Stimulated activated CD4-positive, alpha-beta T cell treated with anti-CD3 and anti-CD28 coated beads, Interleukin-12 subunit alpha, Interleukin-12 subunit beta, amount 100 ng/mL, for 48 hours (primary cell): ENCODE results near the gene USP43.

ENCODE experiments used
- DNase-seq, 3 donors: peaks; one replicate each; pipeline ENCODE4 v3.0.0-alpha.2; 2020; ENCODE audit warnings: low read depth in 2 of 3, low spot score in 1 of 3

The USP43 gene

GRCh38 chr17:9702914-9703780 lies 57.8 kb downstream of the USP43 start:
- DNase-seq = no peak

GRCh38 chr17:9703781-9704082 lies 58.4 kb downstream of the USP43 start:
- no peak for DNase-seq

- no peak for DNase-seq
Measured at GRCh38 chr17:9705745-9706144, 60.4 kb downstream of the USP43 start.

- no peak for DNase-seq
Measured at GRCh38 chr17:9707948-9708347, 62.6 kb downstream of the USP43 start.

- no peak for DNase-seq
Measured at GRCh38 chr17:9714801-9715200, 69.5 kb downstream of the USP43 start.

DNA sequence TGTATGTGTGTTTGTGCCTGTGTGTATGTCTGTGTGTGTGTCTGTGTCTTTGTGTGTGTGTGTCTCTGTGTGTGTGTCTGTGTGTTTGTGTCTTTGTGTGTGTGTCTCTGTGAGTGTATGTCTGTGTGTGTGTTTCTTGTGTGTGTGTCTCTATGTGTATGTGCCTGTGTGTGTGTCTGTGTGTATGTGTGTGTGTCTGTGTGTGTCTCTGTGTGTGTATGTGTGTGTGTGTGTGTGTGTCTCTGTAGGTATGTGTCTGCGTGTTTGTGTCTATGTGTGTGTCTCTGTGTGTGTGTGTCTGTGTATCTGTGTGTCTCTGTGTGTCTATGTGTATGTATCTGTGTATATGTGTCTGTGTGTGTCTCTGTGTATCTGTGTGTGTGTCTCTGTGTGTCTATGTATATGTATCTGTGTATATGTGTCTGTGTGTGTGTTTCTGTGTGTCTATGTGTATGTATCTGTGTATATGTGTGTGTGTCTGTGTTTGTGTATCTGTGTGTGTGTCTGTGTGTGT lies 70.2 kb downstream of the USP43 start:
- no peak for DNase-seq

DNA sequence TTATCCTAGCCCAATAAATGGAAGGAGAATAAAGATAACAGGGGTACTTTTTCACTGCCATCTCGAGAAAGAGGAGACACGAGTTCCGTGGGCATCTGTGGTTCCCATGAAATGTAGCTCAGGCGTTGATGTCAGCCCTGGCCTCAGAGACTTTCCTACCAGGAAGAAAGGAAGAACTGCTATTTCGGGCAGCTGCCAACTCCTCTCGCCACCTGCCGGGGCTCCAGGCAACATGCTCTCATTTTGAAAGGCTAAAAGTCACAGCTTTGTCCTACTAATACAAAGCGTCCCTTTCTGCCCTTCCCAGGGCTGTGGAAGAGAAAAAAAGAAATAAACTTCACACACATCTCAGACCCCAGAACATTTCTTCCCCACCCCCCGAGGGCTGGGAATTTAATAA lies 80.3 kb downstream of the USP43 start:
- DNase-seq = no peak

GRCh38 chr17:9726291-9726690 lies 81.0 kb downstream of the USP43 start:
- no peak for DNase-seq

- DNase-seq = no peak
Measured at GRCh38 chr17:9728005-9728404, 82.7 kb downstream of the USP43 start.

- DNase-seq = no peak
Measured at GRCh38 chr17:9728564-9728963, 83.2 kb downstream of the USP43 start.

GRCh38 chr17:9729034-9729650 lies 83.8 kb downstream of the USP43 start:
- peak in 1 of 3 donors; percentile 20 for DNase-seq

DNA sequence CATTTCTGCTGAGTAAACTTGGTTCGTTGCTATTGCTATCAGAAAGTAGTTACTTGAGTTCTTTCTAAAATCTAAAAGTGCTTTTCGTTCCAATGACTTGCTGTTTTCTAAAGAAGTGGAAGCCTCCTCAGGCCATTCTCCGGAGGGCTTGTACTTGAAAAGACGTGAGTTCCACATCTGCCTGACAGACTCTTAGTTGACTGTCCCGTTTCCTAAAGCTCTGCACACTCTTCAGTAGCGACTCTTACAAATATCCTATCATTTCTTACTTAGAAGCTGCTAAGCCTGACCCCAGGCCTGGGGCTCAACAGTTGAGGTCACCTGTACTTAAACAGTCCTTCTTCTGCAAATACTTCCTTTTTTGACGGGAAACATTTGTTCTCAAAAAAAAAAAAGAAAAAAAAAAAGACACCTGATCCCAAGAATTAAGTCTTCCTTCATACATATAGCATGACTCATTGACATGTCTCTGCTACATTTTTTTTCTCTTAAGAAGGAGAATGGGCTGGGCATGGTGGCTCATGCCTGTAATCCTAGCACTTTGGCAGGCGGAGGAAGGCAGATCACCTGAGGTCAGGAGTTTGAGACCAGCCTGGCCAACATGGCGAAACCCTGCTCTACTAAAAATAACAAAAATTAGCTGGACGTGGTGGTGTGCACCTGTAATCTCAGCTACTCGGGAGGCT lies 84.6 kb downstream of the USP43 start:
- DNase-seq = no peak

- no peak for DNase-seq
Measured at GRCh38 chr17:9750524-9750923, 105.2 kb downstream of the USP43 start.

- no peak for DNase-seq
Measured at GRCh38 chr17:9755083-9755482, 109.8 kb downstream of the USP43 start.

DNA sequence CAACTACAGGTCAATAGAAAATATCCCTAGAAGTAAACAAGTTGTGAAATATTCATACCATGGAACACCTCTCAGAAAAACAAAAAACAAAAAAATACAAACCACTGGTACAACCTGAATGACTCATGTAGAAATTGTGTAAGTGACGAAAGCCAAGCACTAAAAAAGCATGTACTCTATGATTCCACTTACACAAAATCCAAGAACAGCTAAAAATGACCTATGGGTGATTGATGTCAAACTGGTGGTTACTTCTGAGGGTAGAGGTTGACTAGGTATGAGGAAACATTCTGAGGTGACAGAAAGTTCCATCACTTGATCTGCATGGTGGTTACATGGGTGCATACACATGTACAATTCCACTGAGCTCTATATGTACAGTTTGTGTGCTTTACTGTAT lies 114.9 kb downstream of the USP43 start:
- DNase-seq = no peak

GRCh38 chr17:9763643-9764042 lies 118.3 kb downstream of the USP43 start:
- no peak for DNase-seq

DNA sequence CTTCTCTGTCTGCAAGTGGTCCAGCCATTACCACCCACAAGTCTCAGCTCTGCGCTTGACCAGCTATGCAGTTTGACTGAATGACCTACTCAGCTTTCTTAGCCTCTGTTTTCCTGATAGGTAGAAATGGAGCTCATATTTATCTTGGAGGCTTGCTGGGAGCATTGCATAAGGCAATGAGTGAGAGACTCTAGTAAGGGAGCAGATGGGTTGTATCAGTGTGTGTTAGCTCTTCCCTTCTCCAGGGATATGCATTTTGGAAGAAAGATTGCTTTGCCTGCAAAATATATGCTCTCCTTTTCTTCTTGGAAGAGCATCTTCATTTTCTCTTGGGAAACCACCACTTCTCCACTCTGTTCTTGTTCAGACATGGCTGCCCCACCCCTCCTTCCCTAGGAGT lies 120.0 kb downstream of the USP43 start:
- no peak for DNase-seq

- DNase-seq = no peak
Measured at GRCh38 chr17:9766970-9767369, 121.7 kb downstream of the USP43 start.

GRCh38 chr17:9767432-9767991 lies 122.2 kb downstream of the USP43 start:
- DNase-seq = no peak

GRCh38 chr17:9768381-9768934 lies 123.1 kb downstream of the USP43 start:
- DNase-seq = no peak

- no peak for DNase-seq
Measured at GRCh38 chr17:9769036-9769695, 123.8 kb downstream of the USP43 start.
